Large intestine (tissue), 3 donors: Measurements from ENCODE around the gene IFNGR1. TPM values are rescaled to one million over a fixed set of nuclear protein-coding genes. Genes with fewer than 3 reads are reported as not detected.

Source experiments
- DNase-seq, 2 donors: peaks; one replicate each; pipeline versions ENCODE4 v3.0.0 to v3.0.0-alpha.2; 2013
- H3K27ac ChIP-seq: one replicate; pipeline ENCODE4 v1.5.1; 2013; ENCODE audit warnings: low read length
- H3K27me3 ChIP-seq: 2 replicates; pipeline ENCODE4 v1.6.1; 2013; ENCODE audit warnings: low read length; ENCODE audit not compliant: control insufficient read depth, insufficient read depth
- H3K36me3 ChIP-seq: 2 replicates; pipeline ENCODE4 v1.6.1; 2013; ENCODE audit warnings: low read length; ENCODE audit not compliant: control insufficient read depth, insufficient read depth
- H3K4me1 ChIP-seq: one replicate; pipeline ENCODE4 v1.6.1; 2013; ENCODE audit warnings: low read length; ENCODE audit not compliant: control insufficient read depth, insufficient read depth
- H3K4me3 ChIP-seq: one replicate; pipeline ENCODE4 v1.5.1; 2013; ENCODE audit warnings: low read length
- H3K9me3 ChIP-seq: one replicate; pipeline ENCODE4 v1.6.1; 2013; ENCODE audit warnings: mild to moderate bottlenecking, low read depth, low read length, moderate library complexity; ENCODE audit not compliant: control insufficient read depth
- WGBS: methylation state at CpG from one replicate; pipeline ENCODE4 v1.1.5; 2013; ENCODE audit warnings: low lambda C conversion rate; ENCODE audit not compliant: insufficient coverage; 5-methylcytosine and 5-hydroxymethylcytosine counted together
- polyA plus RNA-seq: library from polyadenylated mRNA; unstranded; fragments of 120-200 nt; gene quantifications from one replicate; pipeline ENCODE4 v1.2.1, GENCODE V29; 2013

IFNGR1 gene
- polyA plus RNA-seq, 1 donor = 101 TPM

GRCh38 chr6:137200288-137200687, 18.9 kb downstream of the IFNGR1 start:
- peaks cover 55% of the 10 kb centered on the region for H3K36me3 ChIP-seq
- DNase-seq = no peak
- H3K27ac ChIP-seq = no peak overlapping the region
- no peaks in the 10 kb centered on the region for H3K27me3 ChIP-seq
- H3K9me3 ChIP-seq = no peaks in the 10 kb centered on the region
- H3K4me3 ChIP-seq = no peak overlapping the region
- WGBS = no CpG with 5 or more reads among the region's 4 CpGs
- no peaks in the 10 kb centered on the region for H3K4me1 ChIP-seq

- H3K27ac ChIP-seq = no peak overlapping the region
- no peak for DNase-seq
- WGBS = no CpG with 5 or more reads among the region's 11 CpGs
These were observed 21.2 kb downstream of the IFNGR1 start for GRCh38 chr6:137197684-137198645.

GRCh38 chr6:137193256-137194070, 25.7 kb downstream of the IFNGR1 start:
- no peaks in the 10 kb centered on the region for H3K27me3 ChIP-seq
- H3K36me3 ChIP-seq = peaks cover 10% of the 10 kb centered on the region
- peaks cover 3% of the 10 kb centered on the region for H3K9me3 ChIP-seq
- H3K27ac ChIP-seq = no peak overlapping the region
- no peak for DNase-seq
- H3K4me3 ChIP-seq = no peak overlapping the region
- H3K4me1 ChIP-seq = no peaks in the 10 kb centered on the region
- 81% methylated on average over 2 of the region's 5 CpGs for WGBS

More at GRCh38 chr6:137197684-137198645, 21.2 kb downstream of the IFNGR1 start:
- Histone ChIP-seq H3K27me3 (no peaks in the 10 kb centered on the region), H3K36me3 (peaks cover 39% of the 10 kb centered on the region), H3K9me3 (no peaks in the 10 kb centered on the region), H3K4me3 (no peak overlapping the region), H3K4me1 (no peaks in the 10 kb centered on the region)

GRCh38 chr6:137192821-137193220, 26.4 kb downstream of the IFNGR1 start:
- H3K9me3 ChIP-seq = peaks cover 6% of the 10 kb centered on the region
- 70% methylated on average over 2 of the region's 4 CpGs for WGBS
- no peak overlapping the region for H3K4me3 ChIP-seq
- H3K4me1 ChIP-seq = no peaks in the 10 kb centered on the region
- DNase-seq = no peak
- no peaks in the 10 kb centered on the region for H3K27me3 ChIP-seq
- H3K36me3 ChIP-seq = peaks cover 4% of the 10 kb centered on the region
- no peak overlapping the region for H3K27ac ChIP-seq

- no CpG with 5 or more reads among the region's 1 CpG for WGBS
- H3K4me3 ChIP-seq = no peak overlapping the region
- no peaks in the 10 kb centered on the region for H3K27me3 ChIP-seq
- no peak for DNase-seq
- no peak overlapping the region for H3K27ac ChIP-seq
- no peaks in the 10 kb centered on the region for H3K4me1 ChIP-seq
- H3K36me3 ChIP-seq = no peaks in the 10 kb centered on the region
- H3K9me3 ChIP-seq = peaks cover 6% of the 10 kb centered on the region
These were observed 27.5 kb downstream of the IFNGR1 start for GRCh38 chr6:137191670-137192069.

GRCh38 chr6:137191236-137191635, 27.9 kb downstream of the IFNGR1 start:
- Histone ChIP-seq H3K4me1 (no peaks in the 10 kb centered on the region), H3K27me3 (no peaks in the 10 kb centered on the region), H3K36me3 (no peaks in the 10 kb centered on the region), H3K4me3 (no peak overlapping the region), H3K27ac (no peak overlapping the region), H3K9me3 (peaks cover 6% of the 10 kb centered on the region)
- DNase-seq = no peak
- no CpG with 5 or more reads among the region's 3 CpGs for WGBS

- Histone ChIP-seq H3K27me3 (no peaks in the 10 kb centered on the region), H3K27ac (no peak overlapping the region), H3K9me3 (peaks cover 8% of the 10 kb centered on the region), H3K36me3 (no peaks in the 10 kb centered on the region), H3K4me1 (no peaks in the 10 kb centered on the region), H3K4me3 (no peak overlapping the region)
- no peak for DNase-seq
- no CpG with 5 or more reads among the region's 5 CpGs for WGBS
These were observed 28.5 kb downstream of the IFNGR1 start for GRCh38 chr6:137190583-137191094.

GRCh38 chr6:137188855-137189254, 30.3 kb downstream of the IFNGR1 start:
- H3K4me3 ChIP-seq = no peak overlapping the region
- DNase-seq = no peak
- peaks cover 17% of the 10 kb centered on the region for H3K9me3 ChIP-seq
- no peaks in the 10 kb centered on the region for H3K36me3 ChIP-seq
- no peaks in the 10 kb centered on the region for H3K4me1 ChIP-seq
- no peaks in the 10 kb centered on the region for H3K27me3 ChIP-seq
- no CpG with 5 or more reads among the region's 5 CpGs for WGBS
- no peak overlapping the region for H3K27ac ChIP-seq

- Histone ChIP-seq H3K4me3 (no peak overlapping the region), H3K27me3 (no peaks in the 10 kb centered on the region), H3K36me3 (no peaks in the 10 kb centered on the region), H3K27ac (no peak overlapping the region), H3K4me1 (no peaks in the 10 kb centered on the region), H3K9me3 (peaks cover 25% of the 10 kb centered on the region)
- DNase-seq = no peak
- no CpG with 5 or more reads among the region's 3 CpGs for WGBS
These were observed 33.9 kb downstream of the IFNGR1 start for GRCh38 chr6:137185290-137185689.

- Histone ChIP-seq H3K36me3 (no peaks in the 10 kb centered on the region), H3K9me3 (peaks cover 19% of the 10 kb centered on the region), H3K27me3 (no peaks in the 10 kb centered on the region), H3K27ac (no peak overlapping the region), H3K4me1 (no peaks in the 10 kb centered on the region), H3K4me3 (no peak overlapping the region)
- no peak for DNase-seq
These were observed 36.5 kb downstream of the IFNGR1 start for GRCh38 chr6:137182654-137183073.
